ENCODE measurements around the gene CGB3. TPM values are rescaled to one million over a fixed set of nuclear protein-coding genes. Genes with fewer than 3 reads are reported as not detected.

CGB3 gene
- total and polyA plus RNA-seq, 3 donors from 2014 or later: not detected

DNA sequence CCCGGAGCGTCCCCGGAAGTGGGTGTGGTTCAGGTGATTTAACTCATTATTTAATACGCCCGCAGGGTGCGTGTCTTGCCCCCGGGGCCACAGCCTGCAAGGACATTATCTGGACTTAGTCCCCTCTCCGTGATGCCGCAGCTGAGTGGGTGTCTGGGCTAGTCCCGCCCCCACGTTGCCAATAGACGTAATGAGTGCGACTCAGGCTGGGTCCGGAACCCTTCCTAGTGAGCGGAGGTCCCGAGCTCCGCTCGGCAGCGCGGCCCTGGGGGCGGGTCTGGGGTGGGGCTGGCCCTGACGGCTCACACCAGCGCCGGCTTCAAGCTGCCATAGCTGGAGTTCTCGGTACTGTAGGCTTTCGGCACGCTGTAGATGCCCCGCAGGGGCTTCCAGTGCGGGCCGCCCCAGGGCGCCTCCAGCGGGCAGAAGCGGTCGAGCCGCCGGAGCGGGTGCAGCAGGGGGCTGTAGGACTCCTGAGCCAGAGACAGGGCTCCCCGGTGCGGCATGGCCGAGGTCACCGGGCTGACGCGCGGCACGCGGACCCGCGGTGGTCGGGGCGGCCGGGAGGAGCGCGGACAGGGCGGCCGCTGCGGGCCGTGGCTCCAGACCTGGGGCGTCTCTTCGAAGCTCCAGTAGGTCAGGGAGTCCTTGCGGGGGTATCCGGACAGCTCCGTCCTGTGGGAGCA is 6.3 kb downstream of the CGB3 start:
- TF ChIP-seq, protein P1, sequence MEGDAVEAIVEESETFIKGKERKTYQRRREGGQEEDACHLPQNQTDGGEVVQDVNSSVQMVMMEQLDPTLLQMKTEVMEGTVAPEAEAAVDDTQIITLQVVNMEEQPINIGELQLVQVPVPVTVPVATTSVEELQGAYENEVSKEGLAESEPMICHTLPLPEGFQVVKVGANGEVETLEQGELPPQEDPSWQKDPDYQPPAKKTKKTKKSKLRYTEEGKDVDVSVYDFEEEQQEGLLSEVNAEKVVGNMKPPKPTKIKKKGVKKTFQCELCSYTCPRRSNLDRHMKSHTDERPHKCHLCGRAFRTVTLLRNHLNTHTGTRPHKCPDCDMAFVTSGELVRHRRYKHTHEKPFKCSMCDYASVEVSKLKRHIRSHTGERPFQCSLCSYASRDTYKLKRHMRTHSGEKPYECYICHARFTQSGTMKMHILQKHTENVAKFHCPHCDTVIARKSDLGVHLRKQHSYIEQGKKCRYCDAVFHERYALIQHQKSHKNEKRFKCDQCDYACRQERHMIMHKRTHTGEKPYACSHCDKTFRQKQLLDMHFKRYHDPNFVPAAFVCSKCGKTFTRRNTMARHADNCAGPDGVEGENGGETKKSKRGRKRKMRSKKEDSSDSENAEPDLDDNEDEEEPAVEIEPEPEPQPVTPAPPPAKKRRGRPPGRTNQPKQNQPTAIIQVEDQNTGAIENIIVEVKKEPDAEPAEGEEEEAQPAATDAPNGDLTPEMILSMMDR (IDR thresholded peaks at IDR 0.05): peak; percentile 5 to 32 (median 8)
- no peak for TF ChIP-seq POLR2A (IDR thresholded peaks at IDR 0.05)
- Histone ChIP-seq H3K36me3 (ENCODE audit: low read depth, missing control alignments) (no peaks in the 10 kb centered on the region), H3K4me1 (peaks cover 16% of the 10 kb centered on the region), H3K4me3 (peak overlapping the region; percentile 31 to 59), H3K27ac (no peak overlapping the region), H3K9me3 (no peaks in the 10 kb centered on the region), H3K27me3 (no peaks in the 10 kb centered on the region)
- WGBS, 2 donors: 2 to 3% methylated on average over 8 to 62 of the region's 62 CpGs
- intact Hi-C loops (cut with DNase I; ENCODE audit: low total_unique reads): no loop called here
- DNase-seq: peak; percentile 30

DNA sequence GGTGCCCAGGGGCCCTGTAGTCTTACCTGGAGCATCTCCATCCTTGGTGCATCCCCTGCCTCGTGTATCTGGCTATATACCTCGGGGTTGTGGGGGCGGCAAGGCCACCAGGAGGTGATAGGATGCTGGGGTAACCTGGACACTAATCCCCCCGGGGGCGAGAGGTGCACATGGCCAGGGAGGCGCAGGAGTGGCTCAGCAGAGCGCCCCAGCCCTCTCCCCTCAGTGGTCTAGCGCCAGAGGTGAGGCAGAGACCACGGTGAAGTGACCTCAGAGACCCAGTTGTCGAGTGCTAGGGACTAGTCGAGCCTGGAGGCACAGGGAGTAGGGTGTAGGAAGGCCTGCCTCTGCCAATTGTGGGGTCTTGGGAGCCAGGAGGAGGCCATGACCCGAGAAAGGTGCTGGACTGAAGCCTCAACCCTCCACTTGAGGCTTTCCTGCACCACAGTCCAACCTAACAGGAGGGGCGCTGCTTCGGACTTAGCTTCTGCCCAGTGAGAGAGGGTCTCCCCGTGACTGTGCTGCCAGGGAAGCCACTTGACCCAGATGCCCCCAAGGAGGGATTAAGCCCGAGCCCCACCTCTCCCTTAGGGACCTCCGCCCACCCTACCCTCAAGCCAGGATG is 7.0 kb downstream of the CGB3 start, which contains the start of gene LHB:
Gene LHB (minus strand): TSS at position 51 of the 625 bp plus-strand sequence. CDS start 10 bp downstream, at position 41.
- no peaks in the 10 kb centered on the region for H3K9me3 ChIP-seq
- WGBS, 2 donors: 63 to 65% methylated on average over 15 to 17 of the region's 17 CpGs
- H3K27ac ChIP-seq: no peak within 1 kb of the TSS
- TF ChIP-seq, protein P1 (IDR thresholded peaks at IDR 0.05): no peak
- TF ChIP-seq POLR2A (IDR thresholded peaks at IDR 0.05): no peak
- H3K4me3 ChIP-seq: peak within 1 kb of the TSS; percentile 31 to 59
- intact Hi-C loops (cut with DNase I; ENCODE audit: low total_unique reads): no loop called here
- peaks cover 16% of the 10 kb centered on the region for H3K4me1 ChIP-seq
- DNase-seq: no peak
- H3K27me3 ChIP-seq: no peaks in the 10 kb centered on the region
- H3K36me3 ChIP-seq (ENCODE audit: low read depth, missing control alignments): no peaks in the 10 kb centered on the region

DNA sequence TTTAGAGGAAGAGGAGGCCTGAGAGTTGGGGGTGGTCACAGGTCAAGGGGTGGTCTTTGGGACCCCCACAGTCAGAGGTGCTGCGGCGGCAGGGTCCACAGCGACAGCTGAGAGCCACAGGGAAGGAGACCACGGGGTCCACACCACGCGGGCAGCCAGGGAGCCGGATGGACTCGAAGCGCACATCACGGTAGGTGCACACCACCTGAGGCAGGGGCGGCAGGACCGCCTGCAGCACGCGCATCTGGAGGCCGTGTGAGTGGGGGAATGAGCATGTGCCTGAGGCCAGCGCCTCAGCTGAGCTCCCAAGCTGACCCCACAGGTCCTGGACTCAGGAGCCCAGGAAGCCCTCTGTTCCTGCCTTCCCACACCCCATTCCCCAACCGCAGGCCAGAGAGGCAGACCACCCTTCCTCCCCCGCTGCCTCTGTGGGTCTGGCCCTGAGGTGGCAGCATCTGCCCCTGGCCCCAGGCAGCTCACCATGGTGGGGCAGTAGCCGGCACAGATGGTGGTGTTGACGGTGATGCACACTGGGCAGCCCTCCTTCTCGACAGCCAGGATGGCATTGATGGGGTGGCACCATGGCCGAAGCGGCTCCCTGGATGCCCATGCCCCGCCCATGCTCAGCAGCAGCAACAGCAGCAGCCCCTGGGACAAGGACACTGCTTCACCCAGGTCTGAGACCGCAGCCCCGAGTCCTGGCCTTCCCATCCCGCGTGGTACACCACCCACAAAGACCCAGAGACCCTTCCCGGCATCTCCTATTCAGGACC is 7.9 kb downstream of the CGB3 start:
- no peak overlapping the region for H3K4me3 ChIP-seq
- no peaks in the 10 kb centered on the region for H3K27me3 ChIP-seq
- H3K27ac ChIP-seq: no peak overlapping the region
- no peaks in the 10 kb centered on the region for H3K36me3 ChIP-seq (ENCODE audit: low read depth, missing control alignments)
- peaks cover 16% of the 10 kb centered on the region for H3K4me1 ChIP-seq
- no peak for TF ChIP-seq POLR2A (IDR thresholded peaks at IDR 0.05)
- TF ChIP-seq, protein P1 (IDR thresholded peaks at IDR 0.05): no peak
- intact Hi-C loops (cut with DNase I; ENCODE audit: low total_unique reads): no loop called here
- no peak for DNase-seq
- 90 to 93% methylated on average over 9 to 29 of the region's 29 CpGs for WGBS, 2 donors
- H3K9me3 ChIP-seq: no peaks in the 10 kb centered on the region

DNA sequence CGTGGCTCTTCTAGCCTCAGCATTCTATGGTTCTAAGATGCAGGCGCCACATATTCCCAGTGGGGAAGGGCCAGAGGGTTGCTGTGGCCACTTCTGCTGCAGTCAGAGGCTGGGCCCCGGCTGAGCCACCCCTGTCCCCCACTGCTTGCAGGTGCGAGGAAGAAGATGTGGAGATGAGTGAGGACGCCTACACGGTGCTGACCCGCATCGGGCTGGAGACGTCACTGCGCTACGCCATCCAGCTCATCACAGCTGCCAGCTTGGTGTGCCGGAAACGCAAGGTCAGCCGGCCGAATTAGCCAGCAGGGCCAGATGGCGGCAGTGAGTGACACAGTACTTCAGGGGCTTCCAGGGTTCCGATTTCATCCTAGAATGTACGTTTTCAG is 9.3 kb downstream of the CGB3 start:
- no peaks in the 10 kb centered on the region for H3K27me3 ChIP-seq
- no peaks in the 10 kb centered on the region for H3K9me3 ChIP-seq
- H3K4me3 ChIP-seq: no peak overlapping the region
- H3K4me1 ChIP-seq: peaks cover 16% of the 10 kb centered on the region
- WGBS, 2 donors: 96% methylated on average over 18 of the region's 18 CpGs; no CpG with 5 or more reads in 1 of the 2 donors
- no peak for DNase-seq
- intact Hi-C loops (cut with DNase I; ENCODE audit: low total_unique reads): no loop called here
- H3K27ac ChIP-seq: no peak overlapping the region
- no peaks in the 10 kb centered on the region for H3K36me3 ChIP-seq (ENCODE audit: low read depth, missing control alignments)
- no peak for TF ChIP-seq POLR2A (IDR thresholded peaks at IDR 0.05)
- TF ChIP-seq, protein P1 (IDR thresholded peaks at IDR 0.05): no peak
